Posterior vena cava (tissue), 2 donors: Measurements from ENCODE around the gene GOLGA6A. TPM values are rescaled to one million over a fixed set of nuclear protein-coding genes. Genes with fewer than 3 reads are reported as not detected.
A peak's percentile ranks its signal among the peaks of the same experiment; 100 is the strongest.
"Not testable (repeated sequence)": the region's sequence is repeated elsewhere in the genome, so short reads cannot be mapped to it uniquely, and the experiment has no call there.

Source experiments
- DNase-seq: peaks from one replicate; pipeline ENCODE4 v3.0.0-alpha.2; 2020; ENCODE audit warnings: low spot score
- intact Hi-C, 2 donors: fragments of 100-400 bp; cut with DNase I; formaldehyde crosslinking; loops; one replicate each; pipeline versions ENCODE4 v1.14.1 to v1.14.2; 2022 to 2023
- total RNA-seq, 2 donors: library from RNA; stranded (reverse); fragmentation: NEBNext Ultra II Directional; extraction: Animal tissue kit (Norgen Biotek cat#: 25700); gene quantifications; one replicate each; pipeline ENCODE4 v1.2.1, GENCODE V29; 2021
- donor health status: DM: yes; HTN: yes; CAD: no.
- donor health status: DM: yes; HTN: yes; CAD: no.

GOLGA6A gene
- total RNA-seq, 2 donors from 2014 or later: 0.24 TPM; not detected in 1

DNA sequence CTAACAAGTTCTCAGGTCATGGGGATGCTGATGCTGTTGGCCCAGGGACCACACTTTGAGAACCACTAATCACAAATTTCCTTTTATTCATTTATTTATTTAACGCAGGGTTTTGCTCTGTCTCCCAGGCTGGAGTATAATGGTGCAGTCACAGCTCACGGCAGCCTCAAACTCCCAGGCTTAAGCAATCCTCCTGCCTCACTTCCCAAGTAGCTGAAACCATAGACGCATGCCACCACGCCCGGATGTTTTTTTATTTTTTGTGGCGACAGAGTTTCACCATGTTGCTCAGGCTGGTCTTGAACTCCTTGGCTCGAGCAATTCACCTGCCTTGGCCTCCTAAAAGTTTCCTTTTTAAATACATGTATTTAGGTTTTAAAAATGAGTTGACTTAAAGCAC, 27.4 kb upstream of the GOLGA6A start:
- intact Hi-C loops: no loop called here
- no peak for DNase-seq

DNA sequence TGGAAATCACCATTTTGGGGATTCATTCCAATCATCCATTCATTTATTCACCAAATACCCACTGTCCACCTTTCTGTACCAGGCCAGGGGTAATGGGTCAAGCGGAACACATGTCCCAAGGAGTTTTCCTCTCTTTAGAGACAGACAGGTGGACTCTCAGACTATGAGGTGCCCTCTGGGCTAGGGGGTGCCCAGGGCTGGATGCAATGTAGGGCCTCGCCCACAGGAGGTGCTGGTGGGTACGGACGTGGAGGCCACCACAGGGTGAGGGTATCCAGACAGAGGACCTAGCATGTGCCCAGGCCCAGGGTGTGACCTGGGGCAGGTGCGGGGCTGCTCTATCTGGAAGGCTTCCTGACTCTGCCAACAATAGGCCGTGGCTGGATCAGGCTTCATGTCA, 26.3 kb upstream of the GOLGA6A start:
- intact Hi-C loops, DNase-seq: not testable (repeated sequence)

DNA sequence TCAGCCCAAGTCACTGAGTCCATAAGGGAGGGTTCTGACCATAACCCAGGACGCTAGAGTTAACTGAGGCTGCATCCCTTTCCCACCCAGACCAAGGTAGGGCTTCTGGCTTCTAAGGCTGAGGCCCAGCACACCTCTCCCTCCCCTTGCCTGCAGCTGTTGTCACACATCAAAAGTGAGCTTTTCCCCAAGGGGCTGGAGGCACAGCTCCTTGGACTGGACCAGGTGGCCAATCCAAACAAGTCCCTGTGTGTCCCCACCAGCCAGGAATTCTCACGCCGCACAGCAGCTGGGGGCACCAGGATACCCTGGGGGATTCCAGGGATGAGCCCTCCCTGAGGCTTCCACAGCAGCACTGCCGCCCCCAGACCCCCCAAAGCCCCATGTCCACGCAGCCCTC, 25.8 kb upstream of the GOLGA6A start:
- no peak for DNase-seq
- intact Hi-C loops: no loop called here

DNA sequence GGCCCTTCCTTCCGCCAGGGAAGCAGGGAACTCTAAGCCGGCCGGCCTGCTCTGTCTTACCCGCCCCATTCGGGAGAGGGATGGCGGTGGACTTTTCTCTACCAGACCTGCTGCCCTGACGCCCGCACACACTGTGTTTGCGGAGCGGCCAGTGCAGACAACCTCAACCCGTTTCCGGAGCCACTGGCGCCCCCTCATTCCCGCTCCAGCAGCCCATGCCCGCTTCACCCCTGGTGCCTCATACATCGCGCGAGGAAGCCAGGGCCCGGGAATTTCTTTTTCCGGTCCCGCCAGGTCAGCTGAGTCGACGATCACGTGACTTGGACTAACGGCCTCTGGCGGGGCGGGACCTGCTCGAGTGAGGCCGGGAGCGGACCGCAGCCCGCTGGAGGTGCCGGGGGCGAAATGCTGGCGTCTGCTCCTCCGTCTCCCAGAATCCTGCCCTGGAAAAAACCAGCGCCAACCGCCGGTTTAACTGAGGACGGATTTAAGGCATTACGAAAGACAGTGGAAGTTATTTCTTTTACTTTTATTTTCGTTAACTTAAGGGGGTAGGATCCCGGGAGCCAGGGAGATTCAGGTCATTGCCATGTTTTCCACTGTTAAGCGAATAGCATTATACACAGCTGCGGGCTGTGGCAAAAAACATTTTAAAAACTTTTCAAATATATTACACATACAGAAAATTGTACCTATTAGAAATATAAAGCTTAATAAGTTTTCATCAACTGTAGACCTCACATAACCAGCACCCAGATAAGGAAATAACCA, 17.8 kb upstream of the GOLGA6A start:
- intact Hi-C loops: not testable (repeated sequence)

DNA sequence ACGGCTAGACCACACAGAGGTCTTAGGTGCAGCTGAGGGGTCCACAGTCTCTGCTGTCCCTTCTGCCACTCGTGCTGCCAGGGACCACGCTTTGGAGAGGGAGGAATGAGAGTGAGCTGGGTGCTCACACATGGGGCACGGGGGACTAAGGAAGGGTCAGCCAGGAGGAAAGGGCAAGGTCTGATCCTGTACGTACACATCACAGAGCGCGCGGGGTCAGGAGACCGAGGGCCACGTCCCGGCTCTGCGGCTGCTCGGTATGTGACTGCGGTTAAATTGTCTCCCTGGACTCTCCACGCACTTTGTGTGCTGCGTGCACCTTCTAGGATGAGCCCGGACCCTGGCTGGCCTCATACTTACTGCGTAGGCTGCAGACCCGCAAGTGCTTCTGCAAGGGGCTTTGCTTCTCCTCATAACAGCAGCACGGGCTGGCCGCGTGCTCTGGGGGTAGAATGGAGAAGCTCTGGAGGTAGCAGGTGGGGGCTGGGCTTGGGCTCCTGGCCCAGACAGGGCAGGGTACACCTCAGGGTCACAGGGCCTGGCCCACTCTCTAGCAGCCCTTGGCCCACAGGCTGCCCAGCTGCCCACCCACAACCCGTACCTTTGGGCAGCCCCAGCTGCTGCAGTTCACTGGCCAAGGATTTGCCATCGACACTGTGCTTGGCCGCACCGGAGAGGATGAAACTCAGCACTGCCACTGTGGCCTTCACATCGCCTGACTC, 14.6 kb upstream of the GOLGA6A start:
- intact Hi-C loops: not testable (repeated sequence)

More for the DNA sequence above, 17.8 kb upstream of the GOLGA6A start:
- DNase-seq: peak; percentile 97

DNA sequence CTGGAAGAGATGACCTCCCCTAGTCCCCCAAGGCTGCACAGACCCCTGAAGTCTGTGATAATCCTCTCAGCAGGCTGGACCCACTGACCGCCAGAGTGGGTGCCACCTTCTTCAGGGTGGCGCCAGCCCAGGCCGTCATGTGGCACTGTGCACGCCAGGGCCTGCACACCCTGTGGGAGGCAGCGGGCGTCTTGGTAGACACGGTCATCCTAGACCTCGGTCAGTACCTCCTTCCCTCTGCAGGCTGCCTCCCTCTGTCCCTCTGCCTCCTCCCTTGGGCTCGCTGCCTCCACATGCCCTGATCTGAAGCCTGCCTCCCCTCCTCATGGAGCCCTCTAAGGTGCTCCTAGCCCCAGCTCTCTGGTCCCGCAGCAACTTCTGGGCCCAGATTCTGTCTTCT, 13.3 kb upstream of the GOLGA6A start:
- DNase-seq, intact Hi-C loops: not testable (repeated sequence)

More for the DNA sequence above, 14.6 kb upstream of the GOLGA6A start:
- DNase-seq: not testable (repeated sequence)

DNA sequence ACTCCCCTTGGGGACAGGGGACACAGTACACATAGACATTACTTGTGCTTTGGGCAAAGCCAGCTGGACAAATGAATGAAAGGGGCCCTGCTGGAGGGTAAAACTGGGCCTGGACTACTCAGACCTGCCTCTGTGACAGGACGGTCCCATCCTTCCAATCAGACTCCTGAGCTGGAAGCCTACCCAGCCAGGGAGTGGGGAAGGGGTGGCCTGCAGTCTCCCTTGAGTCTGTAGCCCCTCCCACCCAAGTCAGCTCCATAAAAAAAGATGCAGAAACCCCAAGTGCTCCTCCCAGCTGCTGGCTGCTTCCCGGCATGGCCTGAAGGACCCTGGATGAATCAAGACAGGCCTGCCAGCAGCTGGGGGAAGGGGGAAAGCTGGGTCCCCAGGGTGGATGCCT, 12.2 kb upstream of the GOLGA6A start:
- intact Hi-C loops: not testable (repeated sequence)

DNA sequence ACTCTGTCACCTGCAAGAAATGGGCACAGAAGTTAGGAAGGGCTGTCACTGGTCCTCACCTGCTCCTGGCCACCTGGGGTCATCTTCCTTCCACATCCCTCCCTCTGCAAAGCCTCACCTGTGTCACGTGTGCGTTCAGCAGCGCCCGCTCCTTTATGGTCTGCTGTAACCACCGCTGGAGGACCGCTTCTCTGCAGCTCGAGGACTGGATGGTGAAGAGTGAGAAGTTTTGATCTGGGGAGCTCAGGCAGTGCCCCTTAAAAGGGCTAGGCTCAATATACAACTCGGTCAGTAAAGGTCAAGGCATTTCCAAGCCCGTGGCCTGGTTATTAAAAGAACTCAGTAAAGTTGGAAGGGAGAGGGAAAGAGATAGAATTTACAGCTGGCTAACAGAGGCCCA, 6.6 kb downstream of the GOLGA6A start:
- intact Hi-C loops: not testable (repeated sequence)
- DNase-seq: peak; percentile 7

More for the DNA sequence above, 12.2 kb upstream of the GOLGA6A start:
- DNase-seq: not testable (repeated sequence)

DNA sequence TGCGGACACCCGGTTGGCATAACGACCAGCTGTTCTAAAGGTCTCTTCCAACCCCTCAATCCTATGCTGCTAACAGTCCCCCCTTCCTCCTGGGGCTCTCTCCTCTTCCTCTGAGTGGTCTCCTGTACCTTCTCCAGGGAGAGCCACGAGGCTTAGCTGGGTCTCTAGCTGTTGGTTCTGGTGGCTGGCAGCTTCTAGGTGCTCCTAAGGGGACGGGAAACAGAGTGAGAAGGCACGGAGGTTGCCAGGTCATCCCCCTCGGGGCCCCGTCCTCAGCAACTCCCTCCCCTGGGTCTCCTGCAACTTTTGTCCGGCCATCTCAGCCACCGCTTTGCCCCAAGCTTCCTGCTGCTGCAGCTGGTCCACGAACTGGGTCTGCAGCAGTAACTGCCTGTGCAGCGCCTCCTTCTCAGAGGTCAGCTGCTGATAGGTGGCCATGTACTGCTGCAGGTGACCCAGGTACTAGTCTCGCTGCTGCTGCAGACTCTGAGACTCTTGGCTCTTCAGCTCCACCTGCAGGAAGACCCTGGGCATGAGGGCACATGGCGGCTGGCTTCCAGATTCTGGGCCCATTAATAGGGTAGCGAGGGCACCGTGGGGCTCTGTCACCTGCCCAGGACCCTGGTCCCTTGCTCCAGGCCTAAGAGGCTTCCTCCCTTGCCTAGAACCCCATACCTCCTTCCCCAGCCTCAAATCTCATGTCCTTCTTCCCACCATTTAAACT, 9.6 kb downstream of the GOLGA6A start:
- intact Hi-C loops: not testable (repeated sequence)

DNA sequence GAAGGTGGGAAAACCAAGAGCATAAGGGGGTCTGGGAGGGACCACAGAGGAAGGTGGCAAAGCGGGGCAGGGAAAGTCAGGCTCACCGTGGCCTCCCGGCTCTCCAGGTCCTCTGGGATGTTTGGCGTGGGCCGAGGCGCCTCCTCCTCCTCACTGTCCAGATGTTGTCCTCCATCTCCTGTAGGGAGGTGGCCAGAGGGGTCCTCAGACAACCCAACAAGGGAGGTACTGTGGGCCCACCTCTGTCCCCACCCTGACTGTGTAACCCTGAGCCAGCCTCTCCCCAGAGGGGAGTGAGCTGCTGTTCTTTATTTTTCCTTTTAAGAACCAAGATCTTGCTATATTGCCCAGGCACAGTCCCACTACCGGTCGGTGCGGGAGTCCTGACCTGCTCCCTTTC, 10.2 kb downstream of the GOLGA6A start:
- intact Hi-C loops: not testable (repeated sequence)
- peak; percentile 24 for DNase-seq

More for the DNA sequence above, 9.6 kb downstream of the GOLGA6A start:
- DNase-seq: peak; percentile 64

DNA sequence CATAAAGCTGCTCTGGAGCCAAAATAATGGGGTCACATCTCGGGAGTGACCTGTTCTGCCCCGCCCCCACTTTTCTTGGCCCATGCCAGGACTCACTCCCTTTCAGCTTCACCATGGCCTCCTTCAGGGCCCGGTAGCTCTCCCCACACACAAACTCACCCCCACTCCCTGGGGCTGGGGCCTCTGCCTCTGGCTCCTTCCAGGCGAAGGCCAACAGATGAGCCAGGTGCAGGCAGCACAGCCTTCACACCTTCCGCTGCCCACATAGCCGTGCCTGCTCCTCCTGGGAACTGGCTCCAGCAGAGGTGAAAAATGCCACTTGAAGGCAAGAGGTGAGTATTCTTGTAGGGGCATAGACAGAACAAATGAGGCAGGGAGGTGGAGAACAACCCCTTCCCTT, 10.7 kb downstream of the GOLGA6A start:
- intact Hi-C loops: not testable (repeated sequence)
- peak; percentile 58 for DNase-seq

DNA sequence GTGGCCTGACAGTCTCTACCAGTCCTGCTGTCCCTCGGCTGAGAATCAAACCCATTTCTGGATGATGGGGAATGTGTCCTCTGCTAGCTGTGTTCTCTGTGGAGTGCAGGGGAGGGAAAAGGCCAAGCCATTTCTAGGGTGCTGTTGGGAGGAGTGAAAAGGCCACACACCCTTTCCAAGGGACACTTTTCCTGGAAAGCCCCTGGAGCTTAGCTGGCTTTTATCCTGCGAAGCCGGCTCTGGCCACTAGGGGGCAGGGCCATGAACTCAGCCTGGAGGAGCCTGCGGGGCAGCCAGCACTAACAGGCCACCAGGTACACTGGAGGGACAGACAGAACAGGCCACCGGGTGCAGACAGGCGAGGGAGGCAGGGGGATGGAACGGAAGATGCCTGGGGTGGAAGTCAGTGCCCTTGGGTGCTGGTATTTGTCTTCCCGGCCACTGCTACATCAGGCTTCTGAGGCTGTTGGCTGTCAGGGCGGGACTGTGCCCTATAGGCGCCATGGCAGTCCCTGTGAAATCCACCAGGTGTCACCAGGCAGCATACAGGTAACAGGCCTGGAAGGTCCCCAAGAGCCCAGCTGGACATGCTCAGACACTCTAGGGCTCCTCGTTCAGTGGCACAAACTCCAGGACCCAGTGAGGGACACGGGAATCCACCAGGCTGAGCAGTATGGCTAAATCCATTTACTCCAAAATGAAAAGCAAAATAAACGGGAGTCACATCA, 16.5 kb downstream of the GOLGA6A start:
- peak; percentile 83 for DNase-seq
- intact Hi-C loops: not testable (repeated sequence)

DNA sequence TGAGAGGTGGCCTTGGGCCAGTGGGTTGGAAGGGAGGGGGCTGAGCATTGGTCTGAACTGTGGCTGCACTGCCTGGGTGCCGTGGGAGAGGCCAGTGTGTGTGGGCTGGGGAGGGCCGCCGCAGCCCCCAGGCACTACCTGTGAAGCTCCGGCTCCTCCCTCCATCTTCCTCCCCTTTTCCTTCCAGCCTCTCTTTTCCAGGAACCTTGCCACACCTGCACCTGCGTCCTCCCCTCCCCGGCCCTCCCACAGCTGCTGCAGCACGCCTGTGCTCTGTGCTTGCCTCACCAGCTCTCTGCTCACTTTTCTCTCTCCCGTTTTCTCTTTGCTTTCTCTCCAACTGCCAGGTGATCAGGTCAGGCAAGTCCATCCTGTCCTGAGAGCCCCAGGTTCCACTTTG, 17.5 kb downstream of the GOLGA6A start:
- peak; percentile 74 for DNase-seq
- intact Hi-C loops: not testable (repeated sequence)

DNA sequence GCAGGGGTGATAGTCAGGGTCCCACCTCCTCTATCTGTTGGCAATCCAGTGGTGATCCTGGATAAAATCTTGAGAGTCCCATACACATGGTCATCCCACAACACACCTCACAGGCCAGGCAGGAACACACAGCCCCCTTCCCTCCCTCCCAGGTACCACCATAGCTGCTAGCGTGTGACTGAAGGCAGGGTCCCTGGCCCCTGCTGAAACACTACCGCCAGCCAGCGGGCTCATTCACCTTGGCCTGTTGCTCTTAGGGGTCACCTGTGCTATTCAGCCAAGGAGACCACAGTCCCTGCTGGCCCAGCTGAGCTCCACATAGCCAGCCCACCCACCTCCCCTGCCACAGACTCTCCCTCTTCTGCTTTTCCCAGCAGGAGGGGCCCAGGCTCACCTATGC, 18.2 kb downstream of the GOLGA6A start:
- intact Hi-C loops: not testable (repeated sequence)
- peak; percentile 42 for DNase-seq

DNA sequence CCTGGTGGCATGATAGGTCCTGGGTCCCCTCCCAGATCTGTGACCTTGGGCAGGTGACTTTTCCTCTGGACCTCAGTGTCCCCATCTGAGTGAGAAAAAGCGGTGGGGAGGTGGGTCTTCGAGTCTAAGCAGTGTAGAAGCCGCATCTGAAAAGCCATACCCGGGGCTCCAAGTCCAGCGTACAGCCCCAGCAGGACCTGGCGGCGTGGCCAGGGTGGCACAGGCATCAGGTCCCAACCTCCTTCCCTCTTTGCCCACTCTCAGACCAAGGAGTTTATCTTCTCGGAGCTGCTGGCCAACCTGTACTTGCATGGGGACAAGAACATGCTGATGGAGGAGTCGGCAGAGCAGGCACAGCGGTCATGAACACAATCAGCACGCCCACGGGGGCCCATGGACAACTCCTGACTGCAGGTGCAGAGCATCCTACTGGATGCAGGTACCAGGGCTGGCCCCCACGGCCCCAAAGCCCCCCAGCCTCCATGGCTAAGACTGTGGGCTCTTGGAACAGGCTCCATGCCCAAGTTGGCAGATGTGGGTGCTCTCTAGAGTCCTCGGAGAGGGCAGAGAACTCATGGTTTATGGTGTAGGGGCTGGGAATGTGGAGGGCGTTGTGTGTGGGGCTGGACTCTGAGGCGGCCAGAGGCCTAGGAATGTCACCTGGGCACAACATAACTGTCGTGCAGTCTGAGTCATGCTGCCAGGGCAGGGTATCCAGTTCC, 18.8 kb downstream of the GOLGA6A start:
- DNase-seq: peak; percentile 47
- intact Hi-C loops: not testable (repeated sequence)

DNA sequence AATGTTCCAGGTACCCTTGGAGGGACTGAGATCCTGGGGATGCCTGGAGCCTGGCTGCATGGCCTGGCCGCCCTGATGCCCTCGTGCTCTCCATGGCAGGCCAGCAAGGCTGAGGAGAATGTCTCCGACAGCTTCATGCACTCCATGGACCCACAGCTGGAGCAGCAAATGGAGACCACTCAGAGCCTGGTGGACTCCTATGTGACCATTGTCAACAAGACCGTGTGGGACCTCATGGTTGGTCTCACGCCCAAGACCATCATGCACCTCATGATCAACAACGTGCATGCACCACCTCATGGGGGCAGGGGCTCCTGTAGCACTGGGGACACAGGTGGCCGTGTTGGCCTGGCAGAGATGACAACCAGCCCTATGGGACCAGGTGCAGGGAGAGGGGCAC, 19.7 kb downstream of the GOLGA6A start:
- intact Hi-C loops: no loop called here
- peak; percentile 66 for DNase-seq

DNA sequence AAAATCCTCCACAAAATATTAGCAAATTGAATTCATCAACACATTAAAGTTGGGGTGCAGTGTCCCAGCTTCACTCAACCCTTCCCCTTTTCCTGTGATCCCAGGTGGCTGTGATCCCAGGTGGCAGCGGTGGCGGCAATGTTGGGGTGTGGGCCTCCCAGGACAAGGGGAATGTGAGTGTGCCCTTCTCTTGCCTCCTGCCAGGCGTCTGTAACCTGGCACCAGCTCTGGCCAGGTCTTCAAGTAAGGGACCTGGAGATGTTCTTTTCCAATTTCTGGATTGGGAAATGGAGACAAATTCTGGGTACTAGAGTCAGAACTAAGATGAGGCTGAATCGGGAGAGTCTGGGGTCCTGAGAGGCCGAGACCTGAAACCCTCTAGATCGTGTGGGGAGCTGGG, 20.1 kb downstream of the GOLGA6A start:
- intact Hi-C loops: no loop called here
- peak; percentile 73 for DNase-seq

DNA sequence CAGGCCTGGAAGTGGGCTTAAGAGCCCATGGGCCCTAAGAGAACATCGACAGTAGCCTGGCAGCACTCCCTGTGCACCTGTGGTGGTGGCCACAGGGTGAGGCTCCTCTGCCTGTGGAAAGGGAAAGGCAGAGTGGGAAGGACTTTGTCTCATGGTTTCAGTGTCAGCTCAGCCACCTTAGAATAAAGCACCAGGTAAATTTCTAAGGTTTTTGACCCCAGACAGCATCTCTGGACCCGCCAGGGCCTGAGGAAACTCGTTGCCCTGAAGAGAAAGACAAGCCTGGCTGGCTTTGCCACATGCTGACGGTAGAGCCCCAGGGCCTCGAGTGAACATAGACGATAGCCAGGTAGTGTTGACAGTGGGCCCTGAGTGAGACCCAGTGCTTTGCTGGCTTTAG, 22.1 kb downstream of the GOLGA6A start:
- intact Hi-C loops: no loop called here
- peak; percentile 48 for DNase-seq
